ENCODE measurements around the gene MESP2.

The MESP2 gene

GRCh38 chr15:89810837-89811236, 34.7 kb downstream of the MESP2 start:
- Mint-ChIP-seq H3K4me3 (no peak overlapping the region), H3K4me1 (peaks cover 30% of the 10 kb centered on the region), H3K27ac (no peak overlapping the region), H3K27me3 (ENCODE audit: low read depth, poor library complexity) (peaks cover 65% of the 10 kb centered on the region), H3K9me3 (peaks cover 10% of the 10 kb centered on the region), H3K36me3 (ENCODE audit: low read depth) (peaks cover under 1% of the 10 kb centered on the region)
- TF ChIP-seq CTCF (IDR thresholded peaks at IDR 0.05): no peak
- no peak for DNase-seq

GRCh38 chr15:89812011-89812846, 36.1 kb downstream of the MESP2 start:
- no peak for TF ChIP-seq CTCF (IDR thresholded peaks at IDR 0.05)
- no peak overlapping the region for H3K27ac Mint-ChIP-seq
- peaks cover 72% of the 10 kb centered on the region for H3K27me3 Mint-ChIP-seq (ENCODE audit: low read depth, poor library complexity)
- peaks cover 16% of the 10 kb centered on the region for H3K4me1 Mint-ChIP-seq
- no peak for DNase-seq
- H3K36me3 Mint-ChIP-seq (ENCODE audit: low read depth): peaks cover 7% of the 10 kb centered on the region
- no peak overlapping the region for H3K4me3 Mint-ChIP-seq
- H3K9me3 Mint-ChIP-seq: peaks cover 18% of the 10 kb centered on the region

GRCh38 chr15:89812847-89813320, 36.8 kb downstream of the MESP2 start:
- Mint-ChIP-seq H3K36me3 (ENCODE audit: low read depth) (peaks cover 7% of the 10 kb centered on the region), H3K4me3 (no peak overlapping the region), H3K27me3 (ENCODE audit: low read depth, poor library complexity) (peaks cover 72% of the 10 kb centered on the region), H3K9me3 (peaks cover 18% of the 10 kb centered on the region), H3K4me1 (peaks cover 12% of the 10 kb centered on the region), H3K27ac (no peak overlapping the region)
- no peak for DNase-seq
- no peak for TF ChIP-seq CTCF (IDR thresholded peaks at IDR 0.05)

GRCh38 chr15:89813381-89814111, 37.4 kb downstream of the MESP2 start:
- Mint-ChIP-seq H3K27ac (no peak overlapping the region), H3K27me3 (ENCODE audit: low read depth, poor library complexity) (peaks cover 79% of the 10 kb centered on the region), H3K9me3 (peaks cover 18% of the 10 kb centered on the region), H3K4me1 (peaks cover 8% of the 10 kb centered on the region), H3K36me3 (ENCODE audit: low read depth) (peaks cover 7% of the 10 kb centered on the region), H3K4me3 (peak overlapping the region; percentile 54)
- no peak for DNase-seq
- TF ChIP-seq CTCF (IDR thresholded peaks at IDR 0.05): no peak

GRCh38 chr15:89814112-89814742, 38.1 kb downstream of the MESP2 start:
- Mint-ChIP-seq H3K4me1 (peaks cover 8% of the 10 kb centered on the region), H3K27me3 (ENCODE audit: low read depth, poor library complexity) (peaks cover 84% of the 10 kb centered on the region), H3K36me3 (ENCODE audit: low read depth) (peaks cover 7% of the 10 kb centered on the region), H3K4me3 (peak overlapping the region; percentile 54), H3K27ac (no peak overlapping the region), H3K9me3 (peaks cover 18% of the 10 kb centered on the region)
- DNase-seq: peak; percentile 28
- no peak for TF ChIP-seq CTCF (IDR thresholded peaks at IDR 0.05)

Measured in nephron progenitor cell (in vitro differentiated cells).